Upper lobe of left lung (tissue), 4 donors: ENCODE results near the gene MDK.

Experiments used
- CTCF ChIP-seq, 6 experiments: fragments of 450-650 bp in 4 of 6; fragments of 200-600 bp in 2 of 6; sonication (generic) in 2 of 6; IDR thresholded peaks; one replicate each; pipeline ENCODE4 v1.5.1; 2016 to 2019; ENCODE audit warnings: antibody characterized with exemption in 6 of 6
- EP300 ChIP-seq, 4 donors: sonication (generic); formaldehyde crosslinking; IDR thresholded peaks; one replicate each; pipeline ENCODE4 v1.5.1; 2017; ENCODE audit warnings: antibody characterized with exemption in 4 of 4, control low read depth in 2 of 4
- POLR2A ChIP-seq, 4 donors: fragments of 450-650 bp; IDR thresholded peaks; one replicate each; pipeline ENCODE4 v1.5.1; 2016 to 2017; ENCODE audit warnings: antibody characterized with exemption in 4 of 4, mild to moderate bottlenecking in 2 of 4
- POLR2AphosphoS5 ChIP-seq, 2 donors: sonication (generic); formaldehyde crosslinking; IDR thresholded peaks; one replicate each; pipeline ENCODE4 v1.5.1; 2017; ENCODE audit warnings: antibody characterized with exemption in 2 of 2

GRCh38 chr11:46366661-46367161, 14.8 kb upstream of the MDK start:
- TF ChIP-seq CTCF (IDR thresholded peaks at IDR 0.05) (no peak), POLR2A (IDR thresholded peaks at IDR 0.05) (no peak), POLR2AphosphoS5 (IDR thresholded peaks at IDR 0.05) (no peak), EP300 (IDR thresholded peaks at IDR 0.05) (no peak)
